Ramos (cell line): ENCODE results near the gene EFCAB8.

Experiments used
- in situ Hi-C: fragments of 300-500 bp; cut with MboI; formaldehyde crosslinking; loops from one replicate; pipeline ENCODE4 v1.14.3; 2022; ENCODE audit warnings: low sequenced_read_pairs; ENCODE audit not compliant: unreplicated experiment

EFCAB8 gene

DNA sequence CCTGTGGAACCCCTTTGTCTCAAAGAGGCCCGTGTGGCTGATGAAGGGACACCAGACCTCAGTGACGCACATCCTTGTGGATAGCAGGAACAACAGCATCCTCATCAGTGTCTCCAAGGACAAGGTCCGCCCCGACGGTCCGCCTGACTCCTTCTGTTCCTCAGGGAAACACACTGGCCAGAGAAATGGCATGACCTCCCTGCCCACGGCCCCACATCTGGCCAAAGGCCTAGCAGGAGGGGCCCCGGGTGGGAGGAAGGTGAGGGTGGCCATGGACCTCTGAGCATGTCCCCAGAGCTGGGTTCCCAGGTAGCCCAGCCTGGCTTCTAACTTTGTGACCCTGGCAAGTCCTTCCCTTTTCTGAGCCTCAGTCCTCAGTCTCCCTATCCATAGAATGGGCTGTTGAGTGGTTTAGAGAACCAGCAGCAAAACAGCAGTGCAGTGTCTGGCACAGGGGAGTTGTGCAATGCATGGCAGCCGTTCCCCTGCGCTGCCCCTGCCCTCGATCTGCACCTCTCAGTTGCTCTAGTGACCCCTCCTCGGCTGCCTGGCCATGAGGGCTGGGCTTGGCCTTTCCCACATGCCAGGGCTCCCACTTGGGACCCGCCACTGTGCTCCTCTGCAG, 48.3 kb downstream of the EFCAB8 start:
- in situ Hi-C loops: no loop called here

DNA sequence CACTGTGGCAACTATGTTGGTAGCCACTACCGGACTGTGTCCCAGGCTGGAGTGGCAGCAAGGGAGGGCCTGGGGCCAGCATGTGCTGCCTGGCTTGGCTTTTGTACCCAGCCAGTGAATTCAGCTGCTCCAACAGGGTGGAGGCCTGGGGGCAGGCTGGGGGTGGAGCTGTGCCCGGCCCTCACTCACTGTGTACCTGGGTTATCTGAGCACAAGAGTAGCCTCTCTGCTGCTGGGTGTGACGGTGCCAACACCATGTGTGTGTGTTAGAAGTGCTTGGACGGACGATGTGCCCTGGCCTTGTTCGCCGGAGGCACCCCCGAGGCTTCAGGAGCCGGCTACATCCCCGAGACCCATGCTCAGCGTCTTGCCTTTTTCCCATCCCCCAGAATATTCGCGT, 49.2 kb downstream of the EFCAB8 start:
- in situ Hi-C loops: no loop called here

DNA sequence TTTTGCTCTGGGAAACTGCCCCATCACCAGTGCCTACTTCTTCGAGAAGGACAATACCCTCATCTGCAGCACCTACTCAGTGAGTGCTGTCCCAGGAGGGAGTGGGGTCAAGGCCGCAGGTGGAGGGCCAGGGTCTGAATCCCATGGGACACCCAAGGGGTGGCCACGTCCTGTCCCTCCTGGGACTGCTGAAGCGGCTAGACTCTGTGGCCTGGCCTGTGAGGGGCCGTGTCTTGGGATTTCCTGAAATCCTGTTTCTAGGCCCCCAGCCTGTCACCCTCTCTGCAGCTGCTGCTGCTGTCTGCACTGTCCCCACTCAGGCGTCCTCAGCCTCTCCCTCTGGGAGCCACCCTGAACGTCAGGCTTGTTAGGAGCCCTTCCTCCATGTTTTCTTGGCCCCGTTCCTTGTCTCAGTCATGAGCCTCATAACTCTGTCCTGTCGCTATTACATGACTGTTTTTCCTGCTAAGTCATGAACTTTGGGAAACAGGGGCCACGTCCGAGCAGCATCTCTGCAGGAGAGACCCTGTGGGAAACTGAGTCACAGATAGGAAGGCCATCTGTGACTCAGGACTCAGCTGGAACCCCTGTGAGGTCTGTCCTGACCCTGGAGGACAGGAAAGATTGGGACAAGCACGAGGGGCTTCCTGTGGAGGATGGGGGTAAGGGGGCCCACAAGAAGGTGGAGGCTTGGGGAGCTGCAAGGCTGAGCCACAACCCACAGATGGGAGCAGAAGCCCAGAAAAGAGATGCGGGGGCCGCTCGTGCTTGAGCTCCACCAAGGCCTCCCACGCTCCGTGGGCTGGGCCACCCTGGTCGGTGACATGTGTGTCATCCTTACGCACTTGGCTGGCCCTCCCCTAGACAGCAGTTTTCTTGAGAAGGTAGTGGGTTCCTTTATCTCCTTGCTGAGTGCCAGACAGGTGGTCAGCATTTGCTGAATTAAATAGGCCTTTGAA, 49.9 kb downstream of the EFCAB8 start:
- in situ Hi-C loops: no loop called here

DNA sequence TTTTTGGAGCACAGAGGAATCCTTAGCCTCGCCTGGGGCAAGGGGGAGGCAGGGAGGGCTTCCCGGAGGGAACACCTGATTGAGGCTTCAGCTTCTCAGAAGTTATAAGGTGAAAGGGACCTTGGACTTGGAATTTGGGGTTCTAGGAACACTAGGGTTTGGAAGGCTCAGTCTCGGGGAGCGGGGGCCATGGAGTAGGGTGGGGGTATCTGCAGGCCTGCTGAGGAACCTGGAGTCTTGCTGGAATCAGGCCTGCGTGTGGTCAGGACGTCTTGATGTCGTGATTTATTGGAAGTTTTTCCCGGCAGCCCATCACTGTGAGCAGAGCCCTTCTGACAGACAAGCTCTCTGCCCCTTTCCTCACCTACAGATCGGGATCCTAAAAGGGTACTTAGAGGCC, 50.7 kb downstream of the EFCAB8 start:
- in situ Hi-C loops: no loop called here

DNA sequence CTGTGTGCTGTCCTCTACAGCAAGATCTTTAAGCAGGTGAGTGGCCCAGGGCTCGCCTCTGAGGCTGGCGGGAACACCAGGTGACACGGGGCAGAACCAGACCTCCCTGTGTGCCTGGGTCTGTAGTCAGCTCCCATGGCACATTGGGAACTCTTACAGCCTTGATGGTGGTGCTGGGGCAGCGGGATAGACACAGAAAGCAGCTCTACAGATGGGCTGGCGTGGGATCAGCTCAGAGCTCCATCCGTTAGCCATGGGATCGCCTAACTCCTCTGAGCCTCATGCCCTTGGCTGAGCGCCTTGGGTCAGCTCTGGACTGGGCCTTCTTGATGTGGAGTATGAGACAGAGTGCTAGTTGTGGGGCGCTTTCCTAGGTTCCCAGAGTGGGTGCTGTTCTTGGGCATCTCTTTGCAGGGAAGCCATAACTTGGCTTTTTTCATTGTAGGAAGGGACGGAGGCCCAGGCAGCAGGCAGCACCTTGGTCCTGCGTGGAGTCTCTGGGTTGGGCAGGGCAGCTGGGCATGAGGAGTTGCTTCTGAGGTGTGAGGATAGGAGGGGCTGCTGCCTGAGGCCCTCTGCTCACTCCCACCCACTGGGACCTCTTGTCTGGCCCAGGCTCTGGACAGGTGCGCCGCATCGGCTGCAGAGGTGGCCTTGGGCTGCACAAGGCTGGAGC, 51.3 kb downstream of the EFCAB8 start:
- in situ Hi-C loops: no loop called here

DNA sequence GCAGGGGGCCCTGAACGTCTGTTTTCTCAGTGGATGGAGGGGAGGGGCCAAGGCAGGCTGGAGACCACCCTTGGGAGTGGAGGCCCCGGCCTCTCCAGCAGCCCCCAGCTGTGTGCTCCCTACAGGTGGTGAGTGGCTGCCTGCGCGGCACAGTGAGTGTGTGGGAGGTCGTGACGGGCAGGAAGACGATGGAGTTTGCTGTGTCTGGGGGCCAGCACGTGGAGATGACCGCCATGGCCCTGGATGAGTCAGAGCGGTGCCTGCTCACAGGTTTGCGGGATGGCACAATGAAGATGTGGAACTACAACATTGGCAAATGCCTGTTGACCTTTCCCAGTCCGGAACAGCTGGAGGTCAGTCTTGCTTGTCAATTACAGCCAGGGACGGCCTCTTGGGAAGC, 52.6 kb downstream of the EFCAB8 start:
- in situ Hi-C loops: no loop called here

DNA sequence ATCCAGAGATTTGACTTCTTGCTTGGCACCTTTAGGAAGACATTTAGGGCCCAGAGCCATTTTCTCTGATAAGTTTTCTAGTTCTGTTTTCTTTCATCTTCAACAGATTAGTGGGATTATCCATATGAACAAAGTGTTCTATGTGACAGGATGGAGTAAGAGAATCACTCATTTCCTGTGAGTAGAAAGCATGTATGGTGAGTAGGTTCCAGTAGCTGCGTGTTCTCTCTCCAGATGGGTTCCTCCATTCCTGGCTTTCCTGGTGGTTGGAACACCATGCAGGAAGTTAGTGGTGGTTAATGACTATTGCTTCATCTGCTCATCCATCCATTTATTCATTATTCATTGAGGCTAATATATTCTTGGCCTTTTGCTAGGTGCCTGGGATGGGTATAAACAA, 54.0 kb downstream of the EFCAB8 start:
- in situ Hi-C loops: no loop called here

DNA sequence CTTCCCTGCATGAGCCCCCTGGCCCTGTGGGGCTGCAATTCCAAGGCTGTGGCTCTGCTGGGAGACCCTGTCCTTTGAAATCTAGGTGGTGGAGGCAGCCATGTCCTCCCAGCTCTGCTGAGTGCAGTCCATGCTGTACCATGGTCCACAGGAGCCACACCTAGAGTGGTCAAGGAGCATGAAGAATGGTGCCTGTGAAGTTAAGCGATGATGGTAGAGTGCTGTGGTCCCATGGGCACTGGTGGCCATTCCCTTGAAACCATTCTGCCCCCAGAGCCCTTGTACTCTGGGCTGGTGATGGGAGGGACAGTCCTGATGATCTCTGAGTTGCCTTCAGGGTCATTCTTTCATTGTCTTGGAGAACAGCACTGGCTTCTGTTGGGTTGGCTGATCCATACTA, 55.3 kb downstream of the EFCAB8 start:
- in situ Hi-C loops: no loop called here

DNA sequence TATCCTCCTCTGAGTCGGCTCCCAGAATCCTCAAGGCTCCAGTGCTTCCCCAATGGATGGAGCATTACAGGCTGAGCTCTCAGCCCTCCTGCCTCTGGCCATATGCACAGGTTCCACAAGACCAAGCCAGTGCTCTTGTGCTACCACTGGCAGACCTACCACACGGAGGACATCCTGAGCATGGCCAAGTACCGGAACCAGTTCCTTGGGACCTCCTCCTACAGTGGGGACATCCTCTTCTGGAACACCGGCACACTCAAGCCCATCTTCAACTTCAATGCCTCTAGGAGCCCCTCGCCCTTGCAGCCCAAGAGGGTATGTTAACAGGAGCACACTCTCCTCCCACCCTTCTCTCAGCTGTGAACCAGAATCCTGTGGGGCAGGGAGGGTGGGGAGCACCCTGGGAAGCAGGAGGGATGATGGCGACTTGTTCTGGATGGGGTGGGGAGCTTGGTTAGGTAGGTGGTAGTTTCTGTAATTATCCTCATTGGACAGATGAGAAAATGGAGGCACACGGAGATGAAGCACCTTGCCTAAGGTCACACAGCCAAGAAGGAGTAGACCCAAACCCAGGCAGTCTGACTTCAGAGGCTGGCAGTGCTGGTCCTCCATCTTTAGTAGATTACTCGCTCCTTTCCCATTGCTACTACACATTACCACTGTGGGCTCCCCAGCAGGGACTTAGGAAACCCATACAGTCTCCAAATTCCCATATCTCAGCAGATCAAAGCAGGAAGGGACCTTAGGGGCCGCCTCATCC, 58.6 kb downstream of the EFCAB8 start:
- in situ Hi-C loops: no loop called here

GRCh38 chr20:32918296-32918695, 59.6 kb downstream of the EFCAB8 start:
- in situ Hi-C loops: no loop called here

GRCh38 chr20:32918751-32919150, 60.0 kb downstream of the EFCAB8 start:
- in situ Hi-C loops: no loop called here

DNA sequence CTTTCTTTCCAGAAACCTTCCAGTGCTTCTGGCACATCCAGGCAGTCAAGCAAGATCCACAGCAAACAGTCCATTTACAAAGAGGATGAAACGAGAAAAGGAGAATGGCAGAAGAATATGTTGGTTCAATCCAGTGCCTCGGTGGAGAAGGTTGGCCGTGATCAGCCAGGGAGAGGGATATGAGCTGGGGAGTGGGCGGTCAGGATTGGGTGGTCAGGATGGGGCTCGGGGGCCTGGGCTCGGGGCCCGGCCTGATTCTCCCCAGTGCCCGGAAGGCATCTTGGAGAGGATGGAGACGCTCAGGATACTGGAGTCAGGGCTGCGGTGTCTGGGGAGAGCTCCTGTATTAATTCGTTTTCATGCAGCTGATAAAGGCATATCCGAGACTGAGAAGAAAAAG, 61.3 kb downstream of the EFCAB8 start:
- in situ Hi-C loops: no loop called here

DNA sequence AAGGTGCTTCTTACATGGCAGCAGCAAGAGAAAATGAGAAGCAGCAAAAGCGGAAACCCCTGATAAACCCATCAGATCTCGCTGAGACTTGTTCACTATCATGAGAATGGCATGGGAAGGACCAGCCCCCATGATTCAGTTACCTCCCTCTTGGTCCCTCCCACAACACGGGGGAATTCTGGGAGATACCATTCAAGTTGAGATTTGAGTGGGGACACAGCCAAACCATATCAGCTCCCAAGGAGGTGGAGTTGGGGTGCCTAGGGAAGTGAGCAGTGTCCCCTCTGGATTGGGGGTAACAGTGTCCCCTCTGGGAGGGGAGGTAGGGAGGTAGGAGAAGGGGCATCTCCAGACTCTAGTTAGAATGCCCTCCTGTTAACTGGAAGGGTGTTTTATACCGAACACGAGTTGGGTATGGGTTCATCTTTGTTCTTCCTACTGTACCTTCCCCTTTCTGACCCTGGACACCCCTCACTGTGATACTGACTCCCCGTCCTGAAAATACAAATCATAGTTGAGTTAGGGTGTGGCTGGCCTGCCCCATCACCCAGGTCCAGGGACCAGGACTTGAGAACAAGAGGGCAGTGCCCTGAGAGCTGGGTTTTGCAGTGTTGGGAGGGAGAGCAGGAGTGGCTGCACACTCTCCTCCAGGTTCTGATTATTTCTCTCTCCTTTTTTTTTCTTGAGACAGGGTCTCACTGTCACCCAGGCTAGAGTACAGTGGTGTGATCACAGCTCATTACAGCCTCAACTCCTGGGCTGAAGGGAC, 62.0 kb downstream of the EFCAB8 start:
- in situ Hi-C loops: no loop called here

GRCh38 chr20:32922466-32922865, 63.7 kb downstream of the EFCAB8 start:
- in situ Hi-C loops: no loop called here

GRCh38 chr20:32924781-32925180, 66.1 kb downstream of the EFCAB8 start:
- in situ Hi-C loops: no loop called here

DNA sequence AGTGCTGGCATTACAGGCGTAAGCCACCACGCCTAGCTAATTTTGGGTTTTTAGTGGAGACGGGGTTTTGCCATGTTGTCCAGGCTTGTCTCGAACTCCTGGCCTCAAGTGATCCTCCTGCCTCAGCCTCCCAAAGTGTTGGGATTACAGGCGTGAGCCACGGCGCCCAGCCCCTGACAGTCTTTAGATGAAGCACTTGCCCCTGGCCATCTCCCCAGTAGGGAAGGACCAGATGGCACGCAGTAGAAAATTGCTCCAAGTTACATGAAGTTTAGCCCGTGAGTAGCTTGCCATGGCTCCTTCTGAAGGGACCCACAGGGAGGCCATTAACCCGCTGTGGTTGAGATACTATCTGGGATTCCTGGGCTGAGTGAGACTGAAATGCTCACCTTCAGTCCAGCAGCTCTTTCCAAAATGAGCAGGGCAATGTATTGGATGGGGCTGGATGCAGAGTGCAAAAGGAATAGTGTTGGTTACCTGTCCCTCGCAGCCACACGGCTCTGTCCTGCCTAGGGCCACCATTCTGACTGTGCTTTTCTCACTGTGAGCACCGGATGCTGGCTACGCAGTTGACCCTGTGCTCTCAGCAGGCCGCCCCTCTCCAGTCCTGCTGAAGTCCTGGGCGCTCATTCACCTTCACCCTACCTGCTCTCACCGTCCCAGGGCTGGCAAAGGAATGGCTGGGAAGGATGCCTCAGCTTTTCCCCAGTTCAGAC, 66.9 kb downstream of the EFCAB8 start:
- in situ Hi-C loops: no loop called here

- in situ Hi-C loops: no loop called here
Measured at GRCh38 chr20:32929162-32929561, 70.4 kb downstream of the EFCAB8 start.

GRCh38 chr20:32930181-32930580, 71.5 kb downstream of the EFCAB8 start:
- in situ Hi-C loops: no loop called here

DNA sequence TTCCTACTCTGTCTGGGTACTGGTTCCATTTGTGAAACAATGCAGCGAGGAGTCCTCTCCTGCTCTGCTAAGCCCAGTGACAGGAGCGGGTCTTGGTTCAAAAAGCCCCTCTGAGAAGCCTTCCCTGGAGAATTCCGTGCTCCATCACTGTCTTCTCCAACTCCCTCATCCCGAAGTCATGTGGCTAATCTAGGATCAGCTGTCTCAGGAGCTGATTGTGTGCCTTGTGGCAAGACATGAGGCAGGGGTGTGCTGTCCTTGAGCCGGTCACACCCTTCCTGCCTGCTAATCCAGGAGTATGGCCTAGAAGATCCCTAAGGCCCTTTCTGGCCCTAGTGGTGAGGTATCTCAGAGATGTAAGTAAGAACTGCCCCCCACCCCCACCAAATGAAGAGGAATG, 72.0 kb downstream of the EFCAB8 start:
- in situ Hi-C loops: no loop called here
